ENCODE results near the gene ZNF385B.
"Not testable (repeated sequence)": the region's sequence is repeated elsewhere in the genome, so short reads cannot be mapped to it uniquely, and the experiment has no call there.

The ZNF385B gene

DNA sequence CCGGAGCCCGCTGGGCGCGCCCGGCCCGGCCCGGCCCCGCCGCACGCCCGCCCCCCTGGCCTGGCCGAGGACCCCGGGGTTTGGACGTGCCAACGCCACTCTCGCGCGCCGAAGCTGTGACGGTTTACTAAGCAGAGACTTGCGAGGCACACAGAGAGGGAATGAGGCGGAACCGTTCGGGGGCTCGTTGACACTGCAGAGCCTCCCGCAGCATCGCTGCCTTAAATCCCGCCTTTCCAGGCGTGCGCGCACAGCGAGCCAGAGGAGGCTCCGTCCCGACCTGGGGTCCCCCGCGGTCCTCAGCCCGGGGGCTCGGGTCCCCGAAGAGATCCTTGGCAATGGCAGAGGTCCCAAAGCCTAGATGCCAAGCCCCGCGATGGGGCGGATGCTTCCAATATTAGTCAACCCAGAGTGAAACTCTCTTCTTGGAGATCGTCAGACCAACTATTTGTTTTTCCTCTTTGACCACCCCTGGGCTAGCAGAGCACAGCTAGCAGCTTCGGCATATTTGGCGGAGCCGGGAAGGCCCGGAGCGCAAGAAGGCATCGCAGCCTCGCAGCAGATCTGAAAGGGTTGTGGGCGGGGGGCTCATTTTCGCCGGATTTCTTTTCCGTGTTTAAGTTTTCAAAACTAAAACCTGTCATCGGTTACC, at the start of gene ZNF385B:
Gene ZNF385B (minus strand): TSS at position 197 of the 652 bp plus-strand sequence.
- DNase-seq = no peak

DNA sequence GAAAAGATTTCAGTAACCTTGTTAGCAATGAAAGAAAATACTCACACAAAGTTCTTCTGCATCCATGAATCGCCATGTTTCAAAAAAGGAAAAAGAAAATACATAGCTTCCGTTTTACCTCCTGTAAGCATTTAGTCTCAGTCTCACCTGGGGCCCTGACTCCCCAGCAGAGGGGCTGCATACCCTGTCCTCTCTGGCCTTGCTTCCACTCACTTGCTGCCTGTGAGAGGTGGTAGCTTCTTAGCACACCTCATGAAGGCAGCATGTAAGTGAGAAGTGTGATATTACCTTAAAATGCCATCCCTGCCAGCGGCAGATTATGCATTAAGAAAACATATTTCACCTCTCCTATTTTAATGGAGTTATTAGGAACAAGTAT, 49.3 kb upstream of the ZNF385B start:
- no peak for DNase-seq

DNA sequence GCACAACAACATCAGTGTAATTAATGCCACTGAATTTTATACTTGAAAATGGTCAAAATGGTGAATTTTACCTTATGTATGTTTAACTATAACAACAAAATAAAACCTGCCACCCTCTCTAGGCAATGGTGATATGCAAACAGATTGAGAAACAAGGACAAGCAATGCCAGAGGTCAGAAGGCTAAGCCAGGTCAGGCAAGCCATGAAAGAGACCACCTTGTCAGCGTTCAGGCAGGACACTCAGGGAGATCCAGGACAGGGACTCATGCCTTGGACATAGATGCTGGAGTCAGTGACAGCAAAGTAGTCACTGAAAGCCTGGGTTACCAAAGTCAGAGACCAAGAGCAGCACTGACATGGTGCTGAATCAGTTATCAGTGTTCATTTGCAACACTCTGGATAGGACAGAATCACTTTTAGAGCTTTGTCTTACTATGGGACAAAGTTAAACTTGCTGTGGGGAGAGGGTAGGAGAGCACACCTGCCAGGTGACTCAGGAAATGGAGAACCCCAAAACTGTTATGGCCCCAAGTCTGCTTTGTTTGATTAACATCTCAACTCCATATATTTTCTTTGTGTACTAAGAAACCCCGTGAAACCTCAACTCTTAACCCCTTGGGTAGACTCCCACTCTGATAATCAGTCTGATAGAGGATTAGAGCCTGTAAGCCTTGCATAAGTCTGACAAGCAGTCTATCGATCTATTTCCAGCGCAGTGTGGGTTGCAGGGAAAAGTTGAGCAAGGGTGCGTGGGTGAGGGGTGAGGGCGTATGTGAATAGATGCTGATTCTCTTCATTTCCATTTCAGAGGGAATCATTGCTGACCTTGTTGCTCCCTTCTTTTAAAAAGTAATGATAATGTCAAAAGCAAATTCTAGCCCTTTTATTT, 48.7 kb upstream of the ZNF385B start:
- DNase-seq = no peak

DNA sequence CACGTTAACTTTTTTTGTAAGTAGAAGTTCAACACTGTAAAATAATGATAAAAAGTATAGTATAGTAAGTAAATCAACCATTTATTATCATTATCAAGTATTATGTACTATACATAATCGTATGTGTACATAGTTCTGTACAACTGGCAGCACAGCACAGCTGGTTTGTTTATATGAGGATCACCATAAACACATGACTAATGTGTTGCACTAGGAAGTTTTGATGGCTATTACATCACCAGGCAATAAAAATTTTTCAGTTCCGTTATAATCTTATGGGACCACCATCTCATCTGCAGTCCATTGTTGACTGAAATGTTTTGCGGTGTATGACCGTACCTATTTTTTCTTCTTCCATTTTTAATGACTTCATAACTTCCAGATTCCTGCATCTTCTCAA, 39.2 kb upstream of the ZNF385B start:
- DNase-seq = no peak

DNA sequence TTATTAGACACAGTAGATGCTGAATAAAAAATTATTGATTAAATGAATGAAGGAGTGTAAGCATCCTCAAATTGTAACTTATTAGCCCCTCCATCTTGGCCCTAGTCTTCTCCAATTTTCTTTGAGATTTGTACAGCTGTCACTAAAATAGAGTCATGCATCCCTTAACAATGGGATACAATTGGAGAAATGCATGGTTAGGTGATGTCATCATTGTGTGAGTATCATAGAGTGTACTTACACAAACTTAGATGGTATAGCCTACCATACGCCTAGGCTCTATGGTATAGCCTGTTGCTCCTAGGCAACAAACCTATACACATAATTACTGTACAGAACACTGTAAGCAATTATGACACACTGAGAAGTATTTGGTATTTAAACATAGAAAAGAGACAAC, 38.3 kb upstream of the ZNF385B start:
- DNase-seq = no peak

DNA sequence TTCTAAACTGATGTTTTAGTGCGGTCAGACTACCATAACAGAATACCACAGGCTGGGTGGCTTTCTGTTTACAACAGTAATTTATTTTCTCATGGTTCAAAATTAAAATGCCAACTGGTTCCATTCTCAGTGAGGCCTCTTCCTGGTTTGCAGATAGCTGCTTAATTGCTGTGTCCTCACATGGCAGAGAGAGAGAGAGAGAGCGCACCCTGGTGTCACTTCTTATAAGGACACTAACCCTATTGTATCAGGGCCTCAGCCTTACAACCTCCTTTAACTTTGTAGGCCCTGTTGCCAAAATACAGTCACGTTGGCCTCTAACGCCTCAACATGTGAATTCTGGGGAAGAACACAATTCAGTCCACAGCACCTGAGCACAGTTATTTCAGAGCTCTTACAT, 37.5 kb upstream of the ZNF385B start:
- DNase-seq = no peak

DNA sequence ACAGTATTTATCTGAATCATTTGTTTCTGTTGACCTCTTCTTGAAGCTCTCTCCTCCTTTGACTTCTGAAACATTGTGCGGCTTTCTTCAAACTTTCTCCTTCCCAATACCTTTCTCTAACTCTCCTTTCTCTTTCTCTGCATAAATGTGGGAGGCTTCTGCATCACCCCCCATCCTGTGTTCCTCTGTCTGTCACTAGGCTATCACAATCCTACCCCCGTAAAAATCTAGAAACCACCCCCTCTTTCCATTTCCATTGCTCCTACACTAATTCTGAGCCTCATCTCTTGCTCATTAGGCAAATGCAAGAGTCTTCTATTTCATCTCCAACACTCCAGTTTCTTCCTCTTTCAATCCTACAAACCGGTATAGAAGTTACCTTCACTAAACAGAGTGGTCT, 32.2 kb upstream of the ZNF385B start:
- DNase-seq = no peak

DNA sequence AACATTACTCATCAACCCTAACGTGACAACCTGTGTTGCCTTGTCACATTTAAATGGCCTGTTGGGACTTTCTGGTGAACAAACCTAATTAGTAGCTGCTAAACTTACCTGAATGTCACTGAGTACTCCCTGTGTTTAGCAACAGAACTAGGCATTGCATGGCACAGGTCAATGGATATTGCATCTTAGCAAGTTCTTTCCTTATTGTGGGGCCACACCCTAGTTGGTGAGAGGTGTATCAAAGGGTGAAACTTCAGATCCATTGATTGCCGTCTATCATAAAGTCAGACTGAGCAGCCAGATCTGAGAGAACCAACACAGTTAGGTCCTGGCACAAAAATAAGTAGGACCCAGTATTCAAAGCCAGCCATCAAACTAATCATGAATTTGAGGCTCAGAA, 29.8 kb upstream of the ZNF385B start:
- no peak for DNase-seq

DNA sequence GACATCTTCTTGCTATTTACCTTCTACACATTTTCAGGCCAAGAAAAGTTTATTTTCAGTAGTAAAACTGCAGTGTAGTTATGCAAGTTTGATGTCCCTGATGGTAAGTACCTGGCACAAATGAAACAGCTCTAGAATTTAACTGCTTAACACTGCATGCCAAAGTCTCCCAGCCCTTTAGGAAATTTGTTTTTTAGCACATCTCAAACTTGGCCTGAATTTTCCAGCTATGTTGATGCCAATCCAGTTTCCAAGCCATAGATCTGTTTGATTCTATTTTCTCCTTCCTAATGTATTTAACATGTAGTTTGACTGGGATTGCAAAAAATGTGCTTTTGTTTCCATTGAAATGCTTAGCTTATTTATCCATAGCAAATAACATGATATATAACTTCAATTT, 29.3 kb upstream of the ZNF385B start:
- DNase-seq = no peak

DNA sequence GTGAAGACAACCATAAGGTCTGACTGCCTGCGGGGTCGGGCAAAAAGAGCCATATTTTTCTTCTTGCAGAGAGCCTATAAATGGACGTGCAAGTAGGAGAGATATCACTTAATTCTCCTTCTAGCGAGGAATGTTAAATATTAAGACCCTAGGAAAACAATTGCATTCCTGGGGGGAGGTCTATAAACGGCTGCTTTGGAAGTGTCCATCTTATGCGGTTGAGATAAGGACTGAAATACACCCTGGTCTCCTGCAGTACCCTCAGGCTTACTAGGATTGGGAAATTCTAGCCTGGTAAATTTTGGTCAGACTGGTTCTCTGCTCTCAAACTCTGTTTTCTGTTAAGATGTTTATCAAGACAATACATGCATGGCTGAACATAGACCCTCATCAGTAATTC, 27.2 kb upstream of the ZNF385B start:
- not testable (repeated sequence) for DNase-seq

DNA sequence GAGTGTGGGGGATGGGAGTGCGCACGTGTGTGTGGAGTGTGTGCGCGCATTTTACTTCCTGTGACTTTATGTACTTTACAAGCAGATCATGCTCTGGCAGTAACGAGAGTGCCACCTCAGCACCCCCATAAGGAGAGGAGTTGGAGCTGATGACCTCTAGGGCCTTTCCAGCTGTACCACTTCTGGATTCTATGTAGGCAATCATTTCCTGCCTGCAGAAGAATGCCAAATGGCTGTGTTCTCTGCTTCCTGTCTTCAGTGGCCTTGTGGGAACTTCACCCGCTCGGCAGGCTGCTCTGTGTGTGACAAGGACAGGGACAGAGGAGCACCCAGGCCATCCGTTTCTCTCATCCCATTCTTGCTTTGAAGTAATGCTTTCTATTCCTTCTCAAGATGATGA, 22.8 kb upstream of the ZNF385B start:
- DNase-seq = no peak

DNA sequence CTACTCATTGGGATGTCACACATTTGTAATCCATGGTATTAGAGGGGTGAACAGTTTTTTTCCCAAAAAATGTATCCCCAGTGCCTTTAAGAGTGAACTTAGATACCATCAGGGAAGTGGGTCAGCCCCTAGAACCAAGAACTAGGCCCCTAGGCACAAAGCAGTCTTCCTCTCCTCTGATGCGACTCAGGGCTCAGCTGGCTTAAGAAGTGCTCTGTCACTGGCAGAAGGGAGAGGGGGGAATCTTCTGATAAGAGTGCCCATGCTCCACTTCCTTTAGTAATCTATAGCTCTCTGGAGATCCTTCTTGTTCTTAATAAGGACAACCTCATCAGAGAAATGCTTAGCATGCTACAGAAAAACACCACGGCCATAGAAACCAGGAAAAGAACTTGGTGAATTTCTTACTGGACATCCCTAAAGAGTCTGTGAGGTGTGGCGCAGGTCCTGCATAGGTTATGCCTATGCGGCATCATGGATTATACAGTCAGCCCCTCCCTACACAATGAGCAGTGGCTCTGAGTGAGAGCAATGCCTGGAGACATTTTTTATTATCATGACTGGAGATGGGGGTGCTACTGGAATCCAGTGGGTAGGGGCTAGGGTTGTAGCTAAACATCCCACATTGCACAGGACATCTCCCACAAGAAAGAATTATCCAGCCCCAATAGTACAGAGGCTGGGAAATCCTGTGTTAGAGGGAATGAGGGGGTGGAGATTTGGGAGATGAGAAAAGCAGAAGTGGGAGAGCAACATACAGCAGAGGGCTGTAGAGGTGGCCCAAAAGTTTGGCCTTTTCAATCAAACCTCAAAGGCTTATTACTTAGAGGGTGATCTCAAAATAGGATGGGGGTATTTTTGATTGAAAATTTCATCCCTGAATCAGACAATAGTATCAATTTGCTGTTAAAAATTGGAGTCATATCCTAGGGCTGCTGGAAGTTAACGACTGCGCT, 21.7 kb upstream of the ZNF385B start:
- DNase-seq = no peak

DNA sequence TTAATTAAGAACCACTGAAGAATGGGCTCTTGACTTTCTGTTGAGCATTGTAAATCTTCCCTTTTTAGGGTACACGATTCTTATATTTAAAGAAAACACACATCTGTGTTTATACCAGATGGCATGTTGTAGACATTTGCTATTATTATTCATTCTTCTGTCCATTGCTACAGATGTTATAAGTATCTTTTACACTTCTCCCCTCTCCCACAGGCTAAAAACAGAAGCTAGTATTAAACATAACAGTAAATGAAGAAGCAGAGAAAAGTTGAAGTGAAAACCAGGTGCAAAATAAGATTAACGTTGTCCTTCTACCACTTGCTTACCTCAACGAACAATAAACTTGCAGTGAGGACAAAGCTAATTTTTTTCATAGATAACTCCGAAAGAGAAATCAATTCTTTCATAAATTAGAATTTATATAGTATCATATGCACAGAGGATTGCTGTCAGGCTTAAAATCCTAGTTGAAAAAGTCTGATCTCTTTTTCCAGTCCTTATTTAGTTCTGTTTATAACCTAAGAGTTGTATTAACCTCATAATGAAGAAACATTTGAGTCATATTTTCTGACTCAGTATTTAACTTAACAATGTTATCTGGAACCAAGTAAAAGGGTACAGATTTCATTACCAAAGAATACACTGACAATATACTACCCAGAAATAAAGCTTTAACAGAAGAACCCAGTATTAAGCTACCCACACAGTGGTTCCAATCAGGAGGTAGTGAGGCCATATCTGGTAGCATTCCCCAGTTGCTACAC, 16.4 kb upstream of the ZNF385B start:
- no peak for DNase-seq

DNA sequence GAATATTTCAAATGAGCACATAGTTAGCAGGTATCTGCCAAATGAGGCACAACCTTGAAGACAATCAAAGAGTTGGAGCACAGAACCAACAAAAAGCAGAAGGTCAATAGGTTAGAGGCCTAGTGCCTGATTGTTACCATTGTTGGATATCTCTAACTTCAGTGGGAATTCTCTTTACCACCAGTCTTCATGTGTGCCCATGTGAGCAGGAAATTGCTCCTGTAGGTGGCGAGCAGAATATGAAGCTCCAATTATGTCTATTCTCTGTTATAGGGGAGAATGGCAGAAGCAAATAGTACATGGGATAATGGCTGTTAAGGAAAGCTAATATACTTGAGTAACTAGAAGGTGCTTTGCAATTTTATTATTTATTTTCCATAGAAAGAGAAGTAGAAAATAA, 14.9 kb upstream of the ZNF385B start:
- no peak for DNase-seq

DNA sequence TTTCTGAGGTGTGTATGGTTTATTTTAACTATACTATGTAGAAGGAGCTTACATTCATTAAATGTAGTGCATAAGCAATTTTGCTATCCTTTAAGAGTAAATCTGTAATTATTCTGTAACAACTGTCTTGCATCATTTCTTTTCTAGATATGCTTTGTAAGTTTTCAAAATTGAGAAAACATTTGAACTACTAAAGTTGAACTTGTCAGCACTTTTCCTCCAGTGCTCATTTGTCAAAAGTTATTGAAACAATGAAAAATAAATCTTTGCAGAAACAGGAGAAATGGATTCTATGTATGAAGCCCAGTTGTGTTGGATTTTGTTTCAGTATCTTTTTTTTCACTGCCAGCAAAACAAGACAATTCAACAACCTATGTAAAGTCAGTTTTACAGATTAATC, 14.5 kb upstream of the ZNF385B start:
- DNase-seq = no peak

DNA sequence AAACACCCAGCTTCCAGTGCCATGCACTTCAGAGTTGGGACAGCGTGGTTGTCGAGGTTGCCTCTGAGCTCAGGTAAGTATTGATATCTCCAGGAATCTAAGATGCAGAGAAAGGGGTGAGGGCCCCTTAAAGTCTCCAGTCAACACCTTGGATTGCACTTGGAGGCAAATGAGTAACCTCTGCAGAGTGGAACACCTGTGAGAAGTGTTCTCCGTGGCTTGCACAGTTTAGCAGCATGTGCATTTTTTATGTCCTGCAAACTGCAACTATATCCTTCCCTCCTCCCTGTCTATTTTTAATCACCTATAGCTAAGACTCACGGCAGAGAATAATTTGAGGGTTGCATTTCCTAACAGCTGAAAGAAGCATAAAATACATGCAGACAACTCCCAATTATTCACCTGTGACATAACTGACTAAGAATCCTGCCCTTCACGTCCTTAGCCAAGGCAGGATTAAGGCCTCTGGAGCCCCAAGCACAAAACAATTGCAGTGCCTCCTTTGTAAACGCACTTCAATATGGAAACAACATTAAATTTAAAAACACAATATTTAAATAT, 1.6 kb upstream of the ZNF385B start:
- no peak for DNase-seq

DNA sequence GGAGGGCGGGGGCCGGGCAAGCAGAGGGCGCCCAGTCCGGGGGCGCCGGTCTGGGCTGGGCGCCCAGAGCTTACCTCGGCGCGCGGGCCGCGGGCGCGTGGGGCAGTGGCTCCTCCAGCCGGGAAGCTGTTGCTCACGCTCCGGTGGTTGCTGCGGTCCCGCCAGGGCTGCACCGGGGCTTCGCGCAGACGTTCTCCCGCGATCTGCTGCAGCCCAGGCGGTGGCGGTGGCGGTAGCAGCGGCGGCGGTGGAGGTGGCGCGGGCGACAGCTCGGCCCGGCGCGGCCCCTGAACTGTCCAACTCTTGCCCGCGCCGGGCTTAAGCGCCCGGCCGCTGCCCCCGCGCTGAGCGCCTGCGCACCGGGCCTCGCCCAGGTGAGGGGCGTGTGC, 391 bp downstream of the ZNF385B start:
- DNase-seq = peak; percentile 50

DNA sequence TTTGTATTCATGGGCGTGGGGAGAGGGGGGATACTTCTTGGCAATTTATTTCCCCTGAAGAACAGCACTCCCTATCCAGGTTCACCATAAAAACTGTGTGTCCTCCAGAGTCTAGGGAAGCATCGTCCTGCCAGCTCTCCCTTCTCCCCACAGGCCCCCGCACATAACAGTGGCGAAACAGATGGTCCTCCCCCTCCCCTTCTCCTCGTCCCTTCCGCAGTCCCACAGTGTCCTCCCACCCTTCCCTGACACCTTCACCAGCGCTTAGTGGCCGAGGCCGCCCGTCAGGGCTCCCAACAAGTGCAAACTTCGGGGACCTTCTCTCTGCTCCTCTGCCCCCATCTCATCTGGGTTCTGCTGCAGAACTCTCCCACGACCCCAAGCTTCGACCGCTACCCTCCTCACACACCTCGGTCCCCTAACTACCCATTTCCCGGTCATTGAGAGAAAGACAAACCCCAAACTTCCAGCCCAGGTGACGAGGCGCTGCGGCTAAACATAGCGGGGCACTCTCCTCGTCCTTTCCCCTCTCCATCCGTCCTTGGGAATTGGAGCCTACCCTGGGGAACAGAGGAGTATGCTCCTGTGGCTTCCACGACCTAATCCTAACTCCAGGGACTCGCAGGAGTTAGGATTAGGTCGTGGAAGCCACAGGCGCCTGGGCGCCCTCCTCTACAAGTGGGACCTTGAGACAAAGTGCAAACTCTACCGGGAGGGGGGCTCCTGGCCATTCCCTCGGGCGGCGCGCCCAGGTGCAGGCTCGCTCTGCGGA, 971 bp downstream of the ZNF385B start:
- DNase-seq = no peak

DNA sequence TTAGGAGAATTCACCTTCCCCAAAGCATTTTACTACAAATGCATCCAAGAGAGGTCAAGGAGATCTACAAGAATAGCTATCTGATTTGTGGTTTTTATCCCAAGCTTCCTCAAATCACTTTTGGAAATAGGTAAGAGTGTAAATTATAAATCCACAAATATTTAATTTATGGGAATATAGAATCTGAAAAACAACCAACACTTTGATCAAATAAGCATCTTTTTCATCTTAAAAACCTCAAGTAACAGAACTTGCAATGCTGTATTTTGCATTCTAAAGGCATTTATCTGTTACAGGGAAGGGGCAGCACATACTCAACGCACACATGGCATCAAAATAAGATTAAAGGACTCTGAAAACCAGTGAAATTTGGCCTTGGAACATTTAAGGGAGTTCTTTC, 1.9 kb downstream of the ZNF385B start:
- DNase-seq = no peak

DNA sequence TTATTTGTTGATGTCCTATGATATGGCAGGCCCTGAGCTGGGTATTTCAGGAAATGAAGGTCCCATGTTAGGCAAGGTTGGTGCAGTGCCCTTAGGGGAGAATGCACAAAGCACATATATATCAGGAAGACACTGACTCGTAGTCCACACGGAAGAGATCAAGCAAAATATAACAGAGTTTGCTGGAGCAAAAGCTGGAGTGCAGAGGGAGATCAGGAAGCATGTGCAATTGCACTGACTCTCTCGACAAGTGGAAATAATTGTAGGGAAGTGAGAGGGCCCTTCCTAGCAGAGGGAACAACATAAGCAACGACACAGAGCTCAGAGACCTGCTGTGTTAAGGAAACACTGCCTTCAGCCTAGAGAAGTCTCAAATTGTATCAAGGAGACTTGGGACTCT, 4.2 kb downstream of the ZNF385B start:
- no peak for DNase-seq

DNA sequence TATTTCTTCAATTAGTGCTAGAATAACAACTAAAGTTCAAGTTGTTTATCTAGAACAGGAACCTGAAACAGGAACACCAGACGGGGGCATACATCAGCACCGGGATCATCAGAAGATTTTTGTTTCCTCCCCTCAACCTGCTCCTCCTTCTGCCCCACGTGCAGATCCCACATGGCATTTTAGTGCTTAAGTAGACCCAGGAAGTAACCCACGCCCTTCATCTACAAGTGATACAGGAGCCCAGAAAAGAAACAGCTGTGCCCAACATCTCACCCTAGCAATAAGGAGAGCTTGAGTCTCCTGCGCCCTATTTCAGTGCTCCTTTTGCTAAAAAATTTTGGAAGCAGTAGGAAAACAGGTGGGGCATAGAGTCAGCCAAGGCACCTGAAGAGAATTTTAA, 5.2 kb downstream of the ZNF385B start:
- DNase-seq = no peak

DNA sequence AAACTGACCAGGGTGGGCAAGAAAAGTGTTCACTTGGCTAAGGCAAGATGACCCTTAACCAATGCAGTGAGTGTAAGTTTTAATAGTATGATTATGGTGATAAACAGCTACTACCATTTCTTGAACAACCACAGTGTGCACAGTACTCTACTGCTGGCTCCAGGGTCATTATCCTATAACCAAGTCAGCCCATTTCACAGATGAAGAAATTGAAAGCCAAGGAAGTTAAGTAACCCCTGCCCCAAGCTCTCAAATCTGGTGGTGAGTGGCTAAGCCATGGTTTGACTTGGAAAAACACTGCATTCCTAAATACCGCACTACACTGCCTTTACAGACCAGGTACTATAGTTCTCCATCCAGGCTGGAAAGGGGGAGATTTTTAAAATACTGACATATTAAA, 5.7 kb downstream of the ZNF385B start:
- no peak for DNase-seq

All from activated CD8-positive, alpha-beta memory T cell treated with anti-CD3 and anti-CD28 coated beads, Interleukin-2, amount 50 U/mL, for 48 hours (primary cell).